Measurements from ENCODE around the gene RANBP3L. TPM values are rescaled to one million over a fixed set of nuclear protein-coding genes. Genes with fewer than 3 reads are reported as not detected.
A peak's percentile ranks its signal among the peaks of the same experiment; 100 is the strongest.
"Not testable (repeated sequence)": the region's sequence is repeated elsewhere in the genome, so short reads cannot be mapped to it uniquely, and the experiment has no call there.

Gene RANBP3L, protein sequence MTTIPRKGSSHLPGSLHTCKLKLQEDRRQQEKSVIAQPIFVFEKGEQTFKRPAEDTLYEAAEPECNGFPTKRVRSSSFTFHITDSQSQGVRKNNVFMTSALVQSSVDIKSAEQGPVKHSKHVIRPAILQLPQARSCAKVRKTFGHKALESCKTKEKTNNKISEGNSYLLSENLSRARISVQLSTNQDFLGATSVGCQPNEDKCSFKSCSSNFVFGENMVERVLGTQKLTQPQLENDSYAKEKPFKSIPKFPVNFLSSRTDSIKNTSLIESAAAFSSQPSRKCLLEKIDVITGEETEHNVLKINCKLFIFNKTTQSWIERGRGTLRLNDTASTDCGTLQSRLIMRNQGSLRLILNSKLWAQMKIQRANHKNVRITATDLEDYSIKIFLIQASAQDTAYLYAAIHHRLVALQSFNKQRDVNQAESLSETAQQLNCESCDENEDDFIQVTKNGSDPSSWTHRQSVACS
- total RNA-seq: not detected

DNA sequence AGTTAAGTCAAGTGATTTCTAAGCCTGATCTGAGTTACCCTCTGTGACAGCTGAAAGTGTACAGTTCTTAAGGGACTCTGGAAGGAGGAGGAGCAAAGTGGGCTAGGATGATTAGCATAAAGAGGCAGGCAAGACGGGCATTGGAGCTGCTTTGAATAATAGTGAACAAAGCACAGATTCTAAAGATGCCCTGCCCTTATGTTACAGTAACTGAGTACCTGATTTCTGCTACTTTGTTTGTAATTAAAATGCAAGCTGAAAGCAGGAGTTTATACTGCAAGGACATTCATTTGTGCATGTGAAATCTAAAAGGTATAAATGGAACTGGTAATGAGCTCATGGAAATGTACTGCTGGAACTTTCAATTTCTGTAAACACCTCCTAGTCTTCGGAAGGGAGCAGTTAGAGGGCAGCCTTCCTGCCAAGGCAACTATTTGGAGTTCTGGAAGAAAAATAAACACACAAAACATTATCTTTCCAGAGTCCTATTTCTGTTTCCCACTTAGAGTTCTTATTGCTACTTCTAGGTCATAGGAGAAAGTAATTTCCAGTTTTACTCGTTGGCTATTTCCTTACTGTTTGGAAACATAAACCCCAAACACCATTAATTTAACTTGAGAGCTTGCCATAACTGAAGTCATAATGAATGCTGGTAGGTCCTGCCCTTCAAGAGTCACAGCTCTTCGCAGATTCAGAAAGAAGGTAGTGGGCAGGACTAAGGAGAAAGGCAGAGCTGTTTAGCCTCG lies at the start of gene RANBP3L:
TSS of gene RANBP3L (minus strand) at position 45 of the 746 bp plus-strand sequence. CDS start 486 bp downstream, outside the sequence.
- peak; percentile 42 for ATAC-seq
- H3K4me1 Mint-ChIP-seq: no peaks in the 10 kb centered on the region
- H3K9me3 Mint-ChIP-seq (ENCODE audit: low read depth): no peaks in the 10 kb centered on the region
- H3K27me3 Mint-ChIP-seq: peaks cover 8% of the 10 kb centered on the region
- CTCF ChIA-PET: interaction anchor here (0.9 to 1.2 kb wide), 3 partner anchors 61 to 223 kb away, joined by 3 to 4 read pairs (median 3); partner anchors contain the start of gene NADK2
- no peaks in the 10 kb centered on the region for H3K36me3 Mint-ChIP-seq
- no peak within 1 kb of the TSS for H3K4me3 Mint-ChIP-seq
- no peak within 1 kb of the TSS for H3K27ac Mint-ChIP-seq
- DNase-seq: no peak

DNA sequence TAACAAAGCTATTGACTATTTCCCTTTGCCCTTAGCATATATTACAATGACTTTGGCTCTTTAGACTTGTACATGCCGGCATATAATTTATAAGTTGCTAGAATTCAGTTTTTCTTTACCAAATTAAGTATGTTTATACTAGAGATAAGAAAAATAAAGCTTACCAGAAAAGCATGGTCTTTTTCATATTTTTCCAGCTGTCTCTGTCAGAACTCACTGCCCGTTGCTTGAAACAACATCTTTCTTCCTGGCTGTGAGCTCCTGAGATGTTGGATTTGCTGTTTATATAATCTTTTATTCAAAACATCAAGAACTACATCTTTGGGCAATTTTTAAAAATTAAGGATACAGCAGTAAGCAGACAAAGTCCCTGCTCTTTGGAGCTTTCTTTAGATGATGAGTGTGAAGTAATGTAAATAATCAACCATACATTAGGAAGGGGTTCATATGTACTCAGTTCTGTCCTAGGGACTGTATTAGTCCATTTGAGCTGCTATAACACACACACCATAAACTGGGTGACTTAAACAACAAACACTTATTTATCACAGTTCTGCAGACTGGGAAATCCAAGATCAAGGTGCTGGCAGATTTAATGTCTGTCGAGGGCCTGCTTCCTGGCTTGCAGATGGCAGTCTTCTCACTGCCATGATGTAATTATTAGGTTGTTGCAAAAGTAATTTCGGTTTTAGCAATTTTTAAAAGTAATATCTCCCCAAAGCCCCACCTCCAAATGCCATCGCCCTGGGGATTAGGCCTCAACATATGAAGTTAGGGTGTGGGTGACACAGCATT lies 45.4 kb upstream of the RANBP3L start:
- ATAC-seq: no peak
- peaks cover 2% of the 10 kb centered on the region for H3K9me3 Mint-ChIP-seq (ENCODE audit: low read depth)
- H3K27me3 Mint-ChIP-seq: peaks cover 19% of the 10 kb centered on the region
- no peaks in the 10 kb centered on the region for H3K4me1 Mint-ChIP-seq
- no peak overlapping the region for H3K27ac Mint-ChIP-seq
- CTCF ChIA-PET: interaction anchor here (1.5 kb wide), 1 partner anchor 19 kb away, joined by 3 read pairs; no protein-coding TSS in a partner anchor
- H3K4me3 Mint-ChIP-seq: no peak overlapping the region
- H3K36me3 Mint-ChIP-seq: no peaks in the 10 kb centered on the region
- no peak for DNase-seq

DNA sequence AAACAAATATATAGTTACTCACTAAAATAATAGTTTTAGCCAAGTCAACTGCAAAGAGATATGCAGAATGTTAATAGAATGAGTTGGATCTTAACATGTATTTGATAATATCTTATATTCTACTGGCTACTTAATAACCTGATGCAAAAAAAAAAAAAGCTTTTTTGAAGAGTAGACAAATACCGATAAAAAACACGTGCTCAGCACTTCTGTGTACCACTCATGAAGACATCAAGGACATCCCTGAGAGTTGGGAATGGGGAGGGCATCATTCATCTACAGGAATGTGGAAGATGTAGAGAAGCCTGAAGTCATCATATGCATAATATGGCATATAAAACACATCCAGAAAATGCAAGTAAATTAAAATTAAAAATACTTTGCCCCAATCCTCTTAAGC lies 43.2 kb upstream of the RANBP3L start:
- Mint-ChIP-seq H3K36me3 (no peaks in the 10 kb centered on the region), H3K4me1 (no peaks in the 10 kb centered on the region), H3K4me3 (no peak overlapping the region), H3K9me3 (ENCODE audit: low read depth) (peaks cover 2% of the 10 kb centered on the region), H3K27me3 (peaks cover 26% of the 10 kb centered on the region), H3K27ac (no peak overlapping the region)
- ATAC-seq (no peak), DNase-seq (no peak)
- CTCF ChIA-PET: no interaction called here

DNA sequence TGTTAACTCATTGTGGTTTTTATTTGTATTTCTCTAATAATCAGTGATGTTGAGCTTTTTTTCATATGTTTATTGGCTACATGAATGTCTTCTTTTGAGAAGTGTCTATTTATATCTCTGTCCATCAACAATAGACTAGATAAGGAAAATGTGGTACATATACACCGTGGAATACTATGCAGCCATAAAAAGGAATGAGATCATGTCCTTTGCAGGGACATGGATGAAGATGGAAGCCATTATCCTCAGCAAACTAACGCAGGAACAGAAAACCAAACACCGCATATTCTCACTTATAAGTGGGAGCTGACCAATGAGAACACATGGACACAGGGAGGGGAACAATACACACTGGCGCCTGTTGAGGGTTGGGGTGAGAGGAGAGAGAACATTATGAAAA lies 40.0 kb upstream of the RANBP3L start:
- H3K9me3 Mint-ChIP-seq (ENCODE audit: low read depth); DNase-seq; CTCF ChIA-PET; H3K36me3 Mint-ChIP-seq; ATAC-seq; H3K4me3 Mint-ChIP-seq; H3K4me1 Mint-ChIP-seq; H3K27ac Mint-ChIP-seq: not testable (repeated sequence)
- H3K27me3 Mint-ChIP-seq: peaks cover 36% of the 10 kb centered on the region

DNA sequence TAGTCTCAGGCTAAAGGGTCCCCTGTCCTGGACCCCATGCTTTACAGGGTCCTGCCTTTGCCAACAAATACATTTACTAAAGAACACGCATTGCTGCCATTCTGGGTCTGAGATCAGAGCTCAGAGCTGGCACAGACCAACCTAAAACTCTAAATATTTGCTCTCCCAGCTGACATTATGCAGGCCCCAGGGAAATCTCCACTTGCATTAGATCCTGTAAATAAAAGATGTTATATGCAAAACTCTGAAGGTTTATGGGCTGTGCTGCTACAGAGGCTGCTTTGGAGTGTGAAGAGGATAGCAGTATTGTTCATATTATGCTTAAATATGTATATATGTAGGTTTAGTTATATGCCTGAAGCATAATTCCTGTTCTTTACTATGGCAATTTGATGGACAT lies 35.9 kb upstream of the RANBP3L start:
- Mint-ChIP-seq H3K36me3 (no peaks in the 10 kb centered on the region), H3K4me3 (no peak overlapping the region), H3K4me1 (no peaks in the 10 kb centered on the region), H3K27ac (no peak overlapping the region), H3K27me3 (peaks cover 28% of the 10 kb centered on the region), H3K9me3 (ENCODE audit: low read depth) (no peaks in the 10 kb centered on the region)
- ATAC-seq (no peak), DNase-seq (no peak)
- CTCF ChIA-PET: no interaction called here

DNA sequence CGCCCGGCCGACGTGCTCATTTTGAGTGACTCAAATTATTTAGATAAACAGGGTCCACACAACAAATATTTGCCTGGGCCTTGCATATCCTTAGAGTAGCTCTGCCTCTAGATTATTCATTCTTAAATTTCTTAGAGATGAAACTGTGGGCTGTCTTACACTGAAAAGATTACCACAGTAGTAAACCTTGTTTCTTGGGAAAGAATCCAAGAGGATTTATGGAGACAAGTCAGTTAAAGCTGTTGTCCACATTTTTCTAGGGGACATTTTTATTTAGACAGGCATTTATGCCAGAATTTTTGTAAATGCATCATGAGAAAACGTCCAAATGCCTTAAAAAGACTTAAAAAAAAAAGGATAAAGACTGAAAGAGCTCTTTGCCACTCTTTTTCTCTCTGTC lies 32.6 kb upstream of the RANBP3L start:
- H3K27me3 Mint-ChIP-seq: peaks cover 7% of the 10 kb centered on the region
- H3K36me3 Mint-ChIP-seq: no peaks in the 10 kb centered on the region
- H3K27ac Mint-ChIP-seq: no peak overlapping the region
- DNase-seq: no peak
- H3K9me3 Mint-ChIP-seq (ENCODE audit: low read depth): no peaks in the 10 kb centered on the region
- no peak for ATAC-seq
- no peaks in the 10 kb centered on the region for H3K4me1 Mint-ChIP-seq
- H3K4me3 Mint-ChIP-seq: no peak overlapping the region
- CTCF ChIA-PET: no interaction called here

DNA sequence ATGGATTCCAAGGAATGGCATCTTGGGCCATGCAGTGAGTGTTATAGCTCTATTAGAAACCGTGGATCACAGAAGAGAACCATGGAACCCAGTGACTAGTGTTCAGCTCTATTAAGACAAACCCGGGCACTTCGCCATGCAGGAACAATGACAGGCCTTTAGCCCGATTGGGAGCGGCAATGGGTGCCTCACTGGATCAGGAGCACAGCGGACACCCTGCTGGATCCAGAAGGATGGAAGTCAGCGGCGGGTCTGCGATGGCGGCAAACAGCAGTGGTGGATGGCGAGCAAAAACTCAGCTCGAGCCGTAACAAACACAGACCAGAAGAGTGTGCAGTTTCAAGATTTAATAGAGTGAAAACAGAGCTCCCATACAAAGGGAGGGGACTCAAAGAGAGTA lies 31.0 kb upstream of the RANBP3L start:
- H3K9me3 Mint-ChIP-seq (ENCODE audit: low read depth); H3K27ac Mint-ChIP-seq; H3K36me3 Mint-ChIP-seq; DNase-seq; H3K27me3 Mint-ChIP-seq; H3K4me3 Mint-ChIP-seq; CTCF ChIA-PET; ATAC-seq; H3K4me1 Mint-ChIP-seq: not testable (repeated sequence)

DNA sequence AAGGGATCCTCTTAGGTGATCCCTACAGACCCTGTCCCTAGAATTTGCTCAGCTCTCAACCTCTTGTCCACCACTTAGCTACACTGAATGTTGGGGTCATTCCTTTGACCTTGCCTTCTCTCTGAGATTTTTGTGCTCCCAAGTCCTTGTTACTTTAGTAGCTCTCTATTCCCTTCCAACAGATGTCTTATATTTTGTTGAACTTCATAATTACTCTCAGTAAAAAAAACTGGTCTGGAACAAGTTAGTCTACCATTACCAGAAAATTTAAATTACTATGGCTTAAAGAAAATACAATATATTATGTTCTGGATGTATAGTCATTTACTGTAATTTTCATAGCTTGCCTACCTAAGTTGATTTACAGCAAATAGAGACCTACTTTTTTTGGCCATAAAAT lies 23.5 kb upstream of the RANBP3L start:
- peaks cover 10% of the 10 kb centered on the region for H3K27me3 Mint-ChIP-seq
- ATAC-seq (no peak), DNase-seq (no peak)
- no peak overlapping the region for H3K4me3 Mint-ChIP-seq
- H3K9me3 Mint-ChIP-seq (ENCODE audit: low read depth): no peaks in the 10 kb centered on the region
- H3K4me1 Mint-ChIP-seq: no peaks in the 10 kb centered on the region
- no peak overlapping the region for H3K27ac Mint-ChIP-seq
- H3K36me3 Mint-ChIP-seq: no peaks in the 10 kb centered on the region
- CTCF ChIA-PET: no interaction called here

DNA sequence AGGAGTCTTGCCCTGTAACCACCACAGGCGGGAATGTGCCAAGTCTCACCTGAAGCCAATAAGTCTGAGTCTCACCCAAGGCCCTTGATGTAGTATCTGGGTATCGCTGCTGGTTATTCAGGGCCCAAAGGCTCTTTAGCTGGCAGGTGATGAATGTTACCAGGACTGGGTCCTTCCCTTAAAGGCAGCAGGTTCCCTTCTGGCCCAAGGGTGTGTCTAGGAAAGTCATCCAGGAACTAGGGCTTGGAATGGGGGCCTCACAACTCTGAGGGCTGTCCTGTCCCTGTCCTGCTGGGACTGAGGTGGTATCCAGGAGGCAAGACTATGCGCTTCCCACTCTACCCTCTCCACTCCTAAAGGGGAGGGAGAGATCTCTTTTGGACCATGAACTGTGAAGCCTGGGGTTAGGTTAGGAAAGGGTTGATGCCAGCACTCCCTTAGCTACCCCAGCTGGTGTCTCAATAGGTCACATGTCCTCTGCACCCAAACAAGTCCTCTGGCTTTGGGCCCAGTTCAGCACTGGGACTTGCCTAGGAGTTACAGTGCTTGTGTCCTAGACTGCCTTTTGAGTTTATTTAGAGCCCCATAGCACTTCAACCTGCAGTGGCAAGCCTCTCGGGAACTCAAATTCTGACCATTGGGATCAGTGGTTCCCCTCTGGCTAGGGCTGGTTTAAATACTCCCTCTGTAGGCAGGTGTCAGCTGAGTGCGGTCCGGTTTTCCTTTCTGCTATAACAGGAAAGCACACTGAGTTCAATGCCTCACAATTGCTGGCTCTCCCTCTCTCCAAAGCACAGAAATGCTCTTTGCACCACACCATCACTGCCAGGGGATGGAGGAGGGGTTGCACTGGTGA lies 22.5 kb upstream of the RANBP3L start:
- Mint-ChIP-seq H3K36me3 (no peaks in the 10 kb centered on the region), H3K27ac (no peak overlapping the region), H3K4me1 (no peaks in the 10 kb centered on the region), H3K4me3 (no peak overlapping the region), H3K9me3 (ENCODE audit: low read depth) (no peaks in the 10 kb centered on the region), H3K27me3 (peaks cover 19% of the 10 kb centered on the region)
- DNase-seq: no peak
- CTCF ChIA-PET: no interaction called here
- no peak for ATAC-seq

DNA sequence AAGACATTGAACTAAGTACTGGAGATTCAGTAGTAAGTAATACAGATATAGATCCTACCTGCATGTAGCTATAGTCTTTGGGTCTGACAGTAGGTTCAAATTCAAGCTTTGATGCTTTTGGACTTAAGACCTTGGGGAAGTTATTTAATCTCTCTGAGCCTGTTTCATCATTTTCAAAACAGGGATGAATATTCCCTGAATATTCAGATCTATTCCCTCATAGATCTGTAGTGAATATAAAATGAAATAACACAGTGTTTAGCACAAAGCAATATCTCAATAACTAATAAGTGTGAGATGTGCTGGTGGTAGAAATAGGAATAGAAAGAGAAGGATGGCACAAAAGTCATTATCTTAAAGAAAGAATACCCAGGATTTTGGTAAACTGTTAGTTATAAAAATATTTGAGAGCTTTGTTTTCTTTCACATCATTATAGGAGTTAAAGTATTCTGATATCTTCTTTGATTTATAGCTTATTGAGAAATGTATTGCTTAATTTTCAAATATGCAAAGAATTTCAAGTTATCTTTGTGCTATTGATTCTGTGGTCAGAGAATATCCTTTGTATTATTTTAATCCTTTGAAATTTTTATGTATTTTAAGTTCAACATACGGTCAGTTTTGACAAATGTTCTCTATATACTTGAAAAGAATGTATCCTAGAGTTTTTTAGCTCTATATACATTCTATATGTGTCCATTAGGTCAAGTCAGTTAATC lies 11.4 kb upstream of the RANBP3L start:
- CTCF ChIA-PET: no interaction called here
- ATAC-seq: no peak

DNA sequence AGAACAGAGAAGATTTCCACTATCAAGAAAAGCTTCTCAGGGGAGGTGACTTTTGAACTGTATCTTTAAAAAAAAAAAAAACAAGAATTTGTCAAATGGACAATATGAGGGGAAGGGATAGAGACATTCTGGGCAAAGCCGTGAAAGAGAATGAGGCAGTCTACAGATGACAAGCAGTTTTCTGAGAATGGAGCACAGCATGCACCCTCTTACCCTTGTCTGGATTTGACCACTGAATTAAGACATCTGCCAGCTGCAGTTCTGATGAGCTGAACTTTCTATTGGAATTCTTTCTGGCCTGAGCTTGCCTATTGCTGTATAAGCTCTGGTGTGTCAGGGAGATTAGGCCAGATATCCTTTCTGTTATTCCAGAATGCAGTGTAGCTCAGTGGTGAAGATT lies 10.3 kb upstream of the RANBP3L start:
- CTCF ChIA-PET: no interaction called here
- Mint-ChIP-seq H3K36me3 (no peaks in the 10 kb centered on the region), H3K27me3 (peaks cover 48% of the 10 kb centered on the region), H3K4me3 (no peak overlapping the region), H3K4me1 (no peaks in the 10 kb centered on the region), H3K27ac (no peak overlapping the region), H3K9me3 (ENCODE audit: low read depth) (no peaks in the 10 kb centered on the region)
- ATAC-seq (no peak), DNase-seq (no peak)

More for the DNA sequence above, 11.4 kb upstream of the RANBP3L start:
- Mint-ChIP-seq H3K4me1 (no peaks in the 10 kb centered on the region), H3K27me3 (peaks cover 53% of the 10 kb centered on the region), H3K36me3 (no peaks in the 10 kb centered on the region), H3K27ac (no peak overlapping the region), H3K9me3 (ENCODE audit: low read depth) (no peaks in the 10 kb centered on the region), H3K4me3 (no peak overlapping the region)
- DNase-seq: no peak

DNA sequence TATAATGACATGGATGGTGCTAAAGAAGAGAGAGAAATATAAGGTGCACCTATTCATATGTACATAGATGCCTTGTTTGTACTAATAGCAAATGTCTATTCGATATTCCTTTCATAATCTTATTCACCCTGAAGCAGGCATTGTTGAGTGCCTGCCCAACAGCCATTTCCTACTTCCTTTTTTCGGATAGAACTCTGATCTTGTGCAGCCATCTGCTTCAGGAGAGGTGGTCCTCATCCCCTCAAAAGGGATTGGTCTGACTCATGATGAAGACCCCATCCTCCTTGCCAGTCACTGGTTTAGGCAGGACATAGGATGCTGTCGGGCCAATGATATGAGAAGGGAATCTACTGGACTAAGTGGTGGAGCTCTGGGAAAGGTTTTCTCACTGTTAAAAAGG lies 8.4 kb upstream of the RANBP3L start:
- H3K4me3 Mint-ChIP-seq: no peak overlapping the region
- DNase-seq (no peak), ATAC-seq (no peak)
- H3K36me3 Mint-ChIP-seq: no peaks in the 10 kb centered on the region
- peaks cover 37% of the 10 kb centered on the region for H3K27me3 Mint-ChIP-seq
- no peak overlapping the region for H3K27ac Mint-ChIP-seq
- no peaks in the 10 kb centered on the region for H3K9me3 Mint-ChIP-seq (ENCODE audit: low read depth)
- H3K4me1 Mint-ChIP-seq: no peaks in the 10 kb centered on the region
- CTCF ChIA-PET: no interaction called here

Measured in activated CD8-positive, alpha-beta memory T cell treated with anti-CD3 and anti-CD28 coated beads, Interleukin-2, amount 10 ng/mL, durations not matched to agents 7 days and 5 days (primary cell).